A673 (cell line): Measurements from ENCODE around the gene LRRC4B.

ENCODE experiments used
- EZH2 ChIP-seq: fragments of 200-600 bp; sonication (generic); IDR thresholded peaks from 2 replicates; pipeline ENCODE4 v1.6.1; 2017; ENCODE audit warnings: borderline replicate concordance, low read depth, mild to moderate bottlenecking, mixed read lengths, antibody characterized with exemption, low read length; ENCODE audit not compliant: poor library complexity, severe bottlenecking
- TF ChIP-seq, protein P1 (sequence below): fragments of 300-800, 200-600 bp; sonication (generic); conservative IDR thresholded peaks from 2 replicates; pipeline ENCODE4 v1.5.1; 2017; ENCODE audit warnings: low read depth, mild to moderate bottlenecking, antibody characterized with exemption, low read length, moderate library complexity, mixed read lengths

GRCh38 chr19:50467566-50467965, 100.7 kb downstream of the LRRC4B start:
- TF ChIP-seq, protein P1, sequence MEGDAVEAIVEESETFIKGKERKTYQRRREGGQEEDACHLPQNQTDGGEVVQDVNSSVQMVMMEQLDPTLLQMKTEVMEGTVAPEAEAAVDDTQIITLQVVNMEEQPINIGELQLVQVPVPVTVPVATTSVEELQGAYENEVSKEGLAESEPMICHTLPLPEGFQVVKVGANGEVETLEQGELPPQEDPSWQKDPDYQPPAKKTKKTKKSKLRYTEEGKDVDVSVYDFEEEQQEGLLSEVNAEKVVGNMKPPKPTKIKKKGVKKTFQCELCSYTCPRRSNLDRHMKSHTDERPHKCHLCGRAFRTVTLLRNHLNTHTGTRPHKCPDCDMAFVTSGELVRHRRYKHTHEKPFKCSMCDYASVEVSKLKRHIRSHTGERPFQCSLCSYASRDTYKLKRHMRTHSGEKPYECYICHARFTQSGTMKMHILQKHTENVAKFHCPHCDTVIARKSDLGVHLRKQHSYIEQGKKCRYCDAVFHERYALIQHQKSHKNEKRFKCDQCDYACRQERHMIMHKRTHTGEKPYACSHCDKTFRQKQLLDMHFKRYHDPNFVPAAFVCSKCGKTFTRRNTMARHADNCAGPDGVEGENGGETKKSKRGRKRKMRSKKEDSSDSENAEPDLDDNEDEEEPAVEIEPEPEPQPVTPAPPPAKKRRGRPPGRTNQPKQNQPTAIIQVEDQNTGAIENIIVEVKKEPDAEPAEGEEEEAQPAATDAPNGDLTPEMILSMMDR, result no peak
- no peak for TF ChIP-seq EZH2
